ENCODE data around the gene INPP5D.

DNA sequence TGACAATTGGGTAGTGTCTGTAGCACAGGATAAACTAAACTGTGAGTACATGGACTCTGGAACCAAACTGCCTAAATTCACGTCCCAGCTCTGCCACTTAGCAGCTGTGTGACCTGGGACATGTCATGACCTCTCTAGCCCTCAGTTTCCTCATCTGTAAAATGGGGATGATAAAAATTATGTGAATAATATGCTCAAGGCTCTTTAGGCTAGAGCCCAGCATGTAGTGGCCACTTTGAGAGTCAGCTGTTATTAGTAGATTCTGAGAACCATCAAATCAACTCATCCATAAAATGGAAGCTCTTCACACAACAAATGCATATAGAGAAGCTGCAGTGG, 87.7 kb downstream of the INPP5D start:
- TF ChIP-seq, protein P1, sequence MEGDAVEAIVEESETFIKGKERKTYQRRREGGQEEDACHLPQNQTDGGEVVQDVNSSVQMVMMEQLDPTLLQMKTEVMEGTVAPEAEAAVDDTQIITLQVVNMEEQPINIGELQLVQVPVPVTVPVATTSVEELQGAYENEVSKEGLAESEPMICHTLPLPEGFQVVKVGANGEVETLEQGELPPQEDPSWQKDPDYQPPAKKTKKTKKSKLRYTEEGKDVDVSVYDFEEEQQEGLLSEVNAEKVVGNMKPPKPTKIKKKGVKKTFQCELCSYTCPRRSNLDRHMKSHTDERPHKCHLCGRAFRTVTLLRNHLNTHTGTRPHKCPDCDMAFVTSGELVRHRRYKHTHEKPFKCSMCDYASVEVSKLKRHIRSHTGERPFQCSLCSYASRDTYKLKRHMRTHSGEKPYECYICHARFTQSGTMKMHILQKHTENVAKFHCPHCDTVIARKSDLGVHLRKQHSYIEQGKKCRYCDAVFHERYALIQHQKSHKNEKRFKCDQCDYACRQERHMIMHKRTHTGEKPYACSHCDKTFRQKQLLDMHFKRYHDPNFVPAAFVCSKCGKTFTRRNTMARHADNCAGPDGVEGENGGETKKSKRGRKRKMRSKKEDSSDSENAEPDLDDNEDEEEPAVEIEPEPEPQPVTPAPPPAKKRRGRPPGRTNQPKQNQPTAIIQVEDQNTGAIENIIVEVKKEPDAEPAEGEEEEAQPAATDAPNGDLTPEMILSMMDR (IDR thresholded peaks at IDR 0.05): no peak
- TF ChIP-seq POLR2A (IDR thresholded peaks at IDR 0.05) (no peak), POLR2AphosphoS5 (IDR thresholded peaks at IDR 0.05) (no peak)

All from transverse colon (tissue), 4 donors.